Ishikawa (cell line): ENCODE data around the gene GGTLC2.

Source experiments
- CEBPB ChIP-seq: IDR thresholded peaks from 2 replicates; pipeline ENCODE4 v1.6.1; 2012
- CREB1 ChIP-seq: IDR thresholded peaks from 2 replicates; pipeline ENCODE4 v1.6.1; 2012; ENCODE audit warnings: low read depth
- EGR1 ChIP-seq: IDR thresholded peaks from 2 replicates; pipeline ENCODE4 v1.6.1; 2012
- EP300 ChIP-seq: IDR thresholded peaks from 2 replicates; pipeline ENCODE4 v1.6.1; 2012; ENCODE audit warnings: borderline replicate concordance
- FOXM1 ChIP-seq: IDR thresholded peaks from 2 replicates; pipeline ENCODE4 v1.6.1; 2012; ENCODE audit warnings: low read depth, borderline replicate concordance
- NFIC ChIP-seq: IDR thresholded peaks from 2 replicates; pipeline ENCODE4 v1.6.1; 2012
- RAD21 ChIP-seq: IDR thresholded peaks from 2 replicates; pipeline ENCODE4 v1.6.1; 2012; ENCODE audit warnings: low read depth
- TAF1 ChIP-seq: IDR thresholded peaks from 2 replicates; pipeline ENCODE4 v1.6.1; 2012; ENCODE audit warnings: low read depth, mild to moderate bottlenecking
- TCF12 ChIP-seq: IDR thresholded peaks from 2 replicates; pipeline ENCODE4 v1.6.1; 2012; ENCODE audit warnings: low read depth
- TEAD4 ChIP-seq: IDR thresholded peaks from 2 replicates; pipeline ENCODE4 v1.6.1; 2012
- YY1 ChIP-seq: IDR thresholded peaks from 2 replicates; pipeline ENCODE4 v1.6.1; 2012; ENCODE audit warnings: low read depth
- ZBTB7A ChIP-seq: IDR thresholded peaks from 2 replicates; pipeline ENCODE4 v1.6.1; 2012; ENCODE audit warnings: low read depth
- TF ChIP-seq, protein P1 (sequence below): IDR thresholded peaks from 2 replicates; pipeline ENCODE4 v1.6.1; 2012; ENCODE audit warnings: low read depth, mild to moderate bottlenecking
- TF ChIP-seq, protein P2 (sequence below): IDR thresholded peaks from 2 replicates; pipeline ENCODE4 v1.6.1; 2012
- TF ChIP-seq, protein P3 (sequence below): IDR thresholded peaks from 2 replicates; pipeline ENCODE4 v1.6.1; 2012

GGTLC2 gene

GRCh38 chr22:22683668-22684361 lies 39.4 kb downstream of the GGTLC2 start:
- TF ChIP-seq EGR1 (no peak), CEBPB (no peak), ZBTB7A (no peak), TAF1 (no peak), TCF12 (no peak), YY1 (no peak), NFIC (no peak)
- TF ChIP-seq, protein P1, sequence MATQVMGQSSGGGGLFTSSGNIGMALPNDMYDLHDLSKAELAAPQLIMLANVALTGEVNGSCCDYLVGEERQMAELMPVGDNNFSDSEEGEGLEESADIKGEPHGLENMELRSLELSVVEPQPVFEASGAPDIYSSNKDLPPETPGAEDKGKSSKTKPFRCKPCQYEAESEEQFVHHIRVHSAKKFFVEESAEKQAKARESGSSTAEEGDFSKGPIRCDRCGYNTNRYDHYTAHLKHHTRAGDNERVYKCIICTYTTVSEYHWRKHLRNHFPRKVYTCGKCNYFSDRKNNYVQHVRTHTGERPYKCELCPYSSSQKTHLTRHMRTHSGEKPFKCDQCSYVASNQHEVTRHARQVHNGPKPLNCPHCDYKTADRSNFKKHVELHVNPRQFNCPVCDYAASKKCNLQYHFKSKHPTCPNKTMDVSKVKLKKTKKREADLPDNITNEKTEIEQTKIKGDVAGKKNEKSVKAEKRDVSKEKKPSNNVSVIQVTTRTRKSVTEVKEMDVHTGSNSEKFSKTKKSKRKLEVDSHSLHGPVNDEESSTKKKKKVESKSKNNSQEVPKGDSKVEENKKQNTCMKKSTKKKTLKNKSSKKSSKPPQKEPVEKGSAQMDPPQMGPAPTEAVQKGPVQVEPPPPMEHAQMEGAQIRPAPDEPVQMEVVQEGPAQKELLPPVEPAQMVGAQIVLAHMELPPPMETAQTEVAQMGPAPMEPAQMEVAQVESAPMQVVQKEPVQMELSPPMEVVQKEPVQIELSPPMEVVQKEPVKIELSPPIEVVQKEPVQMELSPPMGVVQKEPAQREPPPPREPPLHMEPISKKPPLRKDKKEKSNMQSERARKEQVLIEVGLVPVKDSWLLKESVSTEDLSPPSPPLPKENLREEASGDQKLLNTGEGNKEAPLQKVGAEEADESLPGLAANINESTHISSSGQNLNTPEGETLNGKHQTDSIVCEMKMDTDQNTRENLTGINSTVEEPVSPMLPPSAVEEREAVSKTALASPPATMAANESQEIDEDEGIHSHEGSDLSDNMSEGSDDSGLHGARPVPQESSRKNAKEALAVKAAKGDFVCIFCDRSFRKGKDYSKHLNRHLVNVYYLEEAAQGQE, result no peak
- TF ChIP-seq, protein P2, sequence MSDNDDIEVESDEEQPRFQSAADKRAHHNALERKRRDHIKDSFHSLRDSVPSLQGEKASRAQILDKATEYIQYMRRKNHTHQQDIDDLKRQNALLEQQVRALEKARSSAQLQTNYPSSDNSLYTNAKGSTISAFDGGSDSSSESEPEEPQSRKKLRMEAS, result no peak; the same call in 1 of the 2 replicates
- TF ChIP-seq, protein P3, sequence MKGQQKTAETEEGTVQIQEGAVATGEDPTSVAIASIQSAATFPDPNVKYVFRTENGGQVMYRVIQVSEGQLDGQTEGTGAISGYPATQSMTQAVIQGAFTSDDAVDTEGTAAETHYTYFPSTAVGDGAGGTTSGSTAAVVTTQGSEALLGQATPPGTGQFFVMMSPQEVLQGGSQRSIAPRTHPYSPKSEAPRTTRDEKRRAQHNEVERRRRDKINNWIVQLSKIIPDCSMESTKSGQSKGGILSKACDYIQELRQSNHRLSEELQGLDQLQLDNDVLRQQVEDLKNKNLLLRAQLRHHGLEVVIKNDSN, result no peak

DNA sequence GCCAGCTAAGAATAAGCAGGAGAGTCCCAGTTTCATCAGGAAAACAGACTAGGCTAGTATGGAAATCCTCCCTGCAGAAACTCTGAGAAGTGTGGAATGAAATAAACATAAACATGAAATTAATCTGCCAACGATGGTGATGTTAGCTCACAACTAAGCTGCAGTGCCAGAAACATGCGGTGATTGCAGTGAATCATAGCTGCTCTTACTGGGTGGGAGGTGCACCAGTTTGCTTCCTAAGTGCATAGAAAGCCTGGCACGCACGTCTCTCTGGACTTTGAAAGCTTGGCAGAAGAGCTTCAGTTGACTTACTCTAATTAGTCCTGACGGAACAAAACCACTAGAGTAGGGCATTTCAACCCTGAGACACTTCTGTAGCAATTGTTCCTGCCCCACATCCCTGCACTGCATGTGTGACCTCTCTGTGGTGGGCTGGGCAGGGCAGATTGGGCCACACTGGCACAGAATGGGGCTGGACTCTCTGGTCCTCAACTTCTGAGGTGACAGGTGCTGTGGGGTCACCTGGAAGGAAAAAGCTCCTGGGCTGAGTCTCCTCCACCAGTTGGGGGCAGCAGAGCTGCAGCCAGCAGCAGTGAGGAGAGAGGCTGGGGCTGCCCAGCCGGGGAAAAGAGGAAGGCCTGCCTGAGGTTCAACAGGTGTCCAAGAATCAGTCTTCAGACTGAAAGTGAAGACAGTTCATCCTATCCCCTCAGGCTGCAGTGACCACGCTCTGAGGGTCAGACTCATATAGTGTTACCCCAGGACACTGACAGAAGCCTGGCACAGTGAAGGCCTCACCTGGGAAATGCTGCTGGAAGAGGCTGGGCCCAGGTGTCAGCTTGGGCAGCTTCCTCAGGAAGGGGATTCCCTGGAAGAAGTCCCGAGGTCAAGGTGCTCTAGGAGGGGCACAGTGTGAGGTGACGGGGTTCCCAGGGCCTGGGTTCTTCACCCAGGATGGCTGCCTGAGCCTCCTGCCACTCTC lies 40.5 kb downstream of the GGTLC2 start:
- TF ChIP-seq, protein P1, result no peak
- TF ChIP-seq RAD21, result peak; percentile 31; the same call in 1 of the 2 replicates
- no peak for TF ChIP-seq FOXM1
- TF ChIP-seq, protein P2, result peak; percentile 28; the same call in 1 of the 2 replicates
- no peak for TF ChIP-seq YY1
- no peak for TF ChIP-seq TEAD4
- no peak for TF ChIP-seq TCF12
- TF ChIP-seq NFIC, result 0 out of 2 replicates have a peak, but pooled peaks have one; percentile 5

DNA sequence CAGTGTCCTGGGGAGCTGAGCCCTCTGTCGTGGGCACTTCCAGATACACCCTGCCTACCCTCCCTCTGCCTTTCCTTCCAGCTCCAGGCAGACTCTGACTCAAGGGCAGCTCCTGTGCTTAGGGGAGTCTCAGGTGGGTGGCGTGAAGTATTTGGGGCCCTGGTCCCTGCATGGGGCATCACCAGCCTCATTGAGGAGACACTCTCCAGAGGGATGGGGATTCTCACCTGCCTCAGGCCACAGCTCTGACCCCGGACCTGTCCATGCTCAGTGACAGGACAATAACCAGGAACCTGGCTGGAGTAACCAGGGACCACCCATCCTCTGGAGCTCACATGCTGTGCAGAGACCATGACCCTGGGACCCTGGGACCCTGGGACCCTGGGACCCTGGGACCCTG lies 41.2 kb downstream of the GGTLC2 start:
- TF ChIP-seq CEBPB, result no peak
- TF ChIP-seq NFIC, result no peak
- TF ChIP-seq CREB1, result no peak
- no peak for TF ChIP-seq ZBTB7A
- no peak for TF ChIP-seq FOXM1
- no peak for TF ChIP-seq EP300
- TF ChIP-seq RAD21, result no peak
- TF ChIP-seq YY1, result no peak
- no peak for TF ChIP-seq TAF1
- TF ChIP-seq, protein P3, result no peak

DNA sequence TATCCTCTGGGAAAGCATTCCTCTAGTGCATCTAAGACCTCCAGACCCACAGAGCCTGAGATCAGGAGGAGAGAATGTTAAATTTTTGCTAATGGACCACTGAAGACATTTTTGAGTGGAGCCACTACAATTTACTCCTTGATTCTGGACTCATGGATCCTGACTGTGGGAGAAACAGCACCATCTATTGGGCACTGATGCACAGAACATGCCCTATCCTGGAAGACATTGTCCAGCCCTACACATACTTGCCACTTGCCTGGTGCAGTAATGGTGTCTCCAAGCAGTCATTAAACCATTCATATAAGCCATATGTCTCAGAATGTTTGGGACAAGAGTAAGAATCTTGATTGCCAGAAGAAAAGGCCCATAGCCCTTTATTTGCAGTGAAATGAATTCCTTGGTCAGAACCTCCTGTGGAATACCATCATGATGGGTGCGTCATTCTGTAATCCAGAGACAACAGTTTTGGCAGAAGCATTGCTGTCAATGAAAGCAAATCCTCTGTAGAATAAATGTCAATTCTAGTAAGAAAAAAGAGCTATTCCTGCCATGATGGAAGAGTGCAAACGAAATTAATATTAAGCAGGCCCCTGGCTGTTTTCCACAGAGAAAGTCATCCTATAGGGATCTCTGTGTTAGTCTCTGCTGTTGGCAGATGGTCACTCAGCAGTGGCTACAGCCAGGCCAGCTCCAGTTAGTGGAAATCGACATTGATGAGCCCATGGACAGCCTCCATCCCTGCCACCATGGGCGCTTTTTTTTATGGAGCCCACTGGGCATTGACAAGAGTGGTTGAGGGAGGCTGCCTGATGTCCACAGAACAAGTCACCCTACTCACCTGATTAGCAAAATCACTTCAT lies 43.5 kb downstream of the GGTLC2 start:
- TF ChIP-seq CREB1 (no peak), RAD21 (peak; percentile 72), FOXM1 (no peak)
